GOT3 (cell line): ENCODE data around the gene KCNK16.
"Not testable (repeated sequence)": the region's sequence is repeated elsewhere in the genome, so short reads cannot be mapped to it uniquely, and the experiment has no call there.

Source experiments
- DNase-seq: peaks from one replicate; lab custom pipeline; 2025; ENCODE audit warnings: mixed read lengths; lab: John Stamatoyannopoulos, UW

KCNK16 gene

GRCh38 chr6:39309942-39310531 lies 12.5 kb downstream of the KCNK16 start:
- peak; percentile 20 for DNase-seq

GRCh38 chr6:39307462-39307861 lies 15.0 kb downstream of the KCNK16 start:
- no peak for DNase-seq

- no peak for DNase-seq
Observed at GRCh38 chr6:39304951-39305350, 17.6 kb downstream of the KCNK16 start.

GRCh38 chr6:39303425-39304153 lies 18.9 kb downstream of the KCNK16 start:
- no peak for DNase-seq

- peak; percentile 20 for DNase-seq
Observed at GRCh38 chr6:39302669-39303424, 19.7 kb downstream of the KCNK16 start.

GRCh38 chr6:39302011-39302410 lies 20.5 kb downstream of the KCNK16 start:
- DNase-seq = no peak

GRCh38 chr6:39301606-39302005 lies 20.9 kb downstream of the KCNK16 start:
- no peak for DNase-seq

GRCh38 chr6:39300739-39301138 lies 21.8 kb downstream of the KCNK16 start:
- no peak for DNase-seq

- DNase-seq = no peak
Observed at GRCh38 chr6:39298061-39298460, 24.4 kb downstream of the KCNK16 start.

- DNase-seq = no peak
Observed at GRCh38 chr6:39296745-39297640, 25.5 kb downstream of the KCNK16 start.

GRCh38 chr6:39295611-39296011 lies 26.9 kb downstream of the KCNK16 start:
- no peak for DNase-seq

GRCh38 chr6:39294899-39295298 lies 27.6 kb downstream of the KCNK16 start:
- DNase-seq = no peak

- DNase-seq = no peak
Observed at GRCh38 chr6:39294133-39294532, 28.4 kb downstream of the KCNK16 start.

GRCh38 chr6:39292637-39293036 lies 29.9 kb downstream of the KCNK16 start:
- DNase-seq = no peak

GRCh38 chr6:39289490-39289889 lies 33.0 kb downstream of the KCNK16 start:
- DNase-seq = no peak

- DNase-seq = no peak
Observed at GRCh38 chr6:39287601-39288000, 34.9 kb downstream of the KCNK16 start.

GRCh38 chr6:39286596-39286995 lies 35.9 kb downstream of the KCNK16 start:
- DNase-seq = not testable (repeated sequence)

GRCh38 chr6:39282774-39283173 lies 39.7 kb downstream of the KCNK16 start:
- DNase-seq = no peak

- DNase-seq = no peak
Observed at GRCh38 chr6:39281312-39281980, 41.1 kb downstream of the KCNK16 start.

- DNase-seq = no peak
Observed at GRCh38 chr6:39280247-39280731, 42.2 kb downstream of the KCNK16 start.

GRCh38 chr6:39279539-39279938 lies 43.0 kb downstream of the KCNK16 start:
- no peak for DNase-seq
